SK-N-SH (cell line): ENCODE measurements around the gene FAM169A. TPM values are rescaled to one million over a fixed set of nuclear protein-coding genes. Genes with fewer than 3 reads are reported as not detected.

Source experiments
- CTCF ChIA-PET: fragments of 300-600, 350-600 bp; formaldehyde crosslinking; extraction: SDS; loops from one replicate; lab custom pipeline; 2021; lab: Yijun Ruan, JAX
- POLR2A ChIA-PET: fragments of 350-600 bp; sonication (Branson Sonifier 250); formaldehyde crosslinking; extraction: SDS; loops from one replicate; lab custom pipeline; 2020; ENCODE audit warnings: antibody characterized with exemption, inconsistent platforms; lab: Yijun Ruan, JAX
- DNase-seq: peaks from one replicate; pipeline ENCODE4 v3.0.0; 2012
- H2AFZ ChIP-seq: fragments of 200-600 bp; sonication (generic); 2 replicates; pipeline ENCODE4 v1.8.1; 2016; ENCODE audit warnings: antibody characterized with exemption, mild to moderate bottlenecking, low read depth
- H3F3A ChIP-seq: fragments of 200-600 bp; sonication (generic); replicated peaks from 2 replicates; pipeline ENCODE3; 2016; ENCODE audit warnings: antibody characterized with exemption, mild to moderate bottlenecking; ENCODE audit not compliant: insufficient read depth
- H3K27ac ChIP-seq, 2 experiments: fragments of 200-500 bp in 1 of 2; fragments of 200-600 bp in 1 of 2; sonication (Bioruptor generic) in 1 of 2; sonication (generic), shearing (Covaris generic) in 1 of 2; 2 replicates each; pipeline versions ENCODE4 v1.5.1 to v1.6.1; 2014 to 2016; ENCODE audit warnings: low read depth in 2 of 2, inconsistent platforms in 1 of 2, low read length in 1 of 2, mild to moderate bottlenecking in 1 of 2, mixed read lengths in 1 of 2
- H3K27me3 ChIP-seq: fragments of 200-600 bp; sonication (generic), shearing (Covaris generic); 2 replicates; pipeline ENCODE4 v1.6.1; 2016; ENCODE audit warnings: mixed run types; ENCODE audit not compliant: insufficient read depth
- H3K36me3 ChIP-seq, 2 experiments: fragments of 200-500 bp in 1 of 2; fragments of 200-600 bp in 1 of 2; sonication (Bioruptor generic) in 1 of 2; sonication (generic) in 1 of 2; replicated peaks in 1 of 2; 2 replicates each; pipeline versions ENCODE3 to v1.5.1; 2014 to 2016; ENCODE audit warnings: low read length in 1 of 2, mild to moderate bottlenecking in 1 of 2; ENCODE audit not compliant: insufficient read depth in 2 of 2, control insufficient read depth in 1 of 2
- H3K4me1 ChIP-seq, 2 experiments: fragments of 200-500 bp in 1 of 2; fragments of 200-600 bp in 1 of 2; sonication (Bioruptor generic) in 1 of 2; sonication (generic), shearing (Covaris generic) in 1 of 2; 2 replicates each; pipeline versions ENCODE4 v1.5.1 to v1.6.1; 2014 to 2016; ENCODE audit warnings: low read depth in 1 of 2, low read length in 1 of 2, mixed run types in 1 of 2; ENCODE audit not compliant: insufficient read depth in 2 of 2, control insufficient read depth in 1 of 2
- H3K4me2 ChIP-seq: fragments of 200-600 bp; sonication (generic), shearing (Covaris generic); 2 replicates; pipeline ENCODE4 v1.6.1; 2017; ENCODE audit warnings: mixed run types
- H3K4me3 ChIP-seq, 2 experiments: fragments of 200-500 bp in 1 of 2; fragments of 200-600 bp in 1 of 2; sonication (Bioruptor generic) in 1 of 2; sonication (generic), shearing (Covaris generic) in 1 of 2; 2 replicates each; pipeline versions ENCODE4 v1.5.1 to v1.8.1; 2014 to 2016; ENCODE audit warnings: low read depth in 2 of 2, inconsistent platforms in 1 of 2, low read length in 1 of 2, mild to moderate bottlenecking in 1 of 2, mixed read lengths in 1 of 2, moderate library complexity in 1 of 2
- H3K79me2 ChIP-seq: fragments of 200-600 bp; sonication (generic); 2 replicates; pipeline ENCODE4 v1.8.1; 2017; ENCODE audit warnings: mild to moderate bottlenecking; ENCODE audit not compliant: insufficient read depth
- H3K9ac ChIP-seq: fragments of 200-600 bp; sonication (generic); 2 replicates; pipeline ENCODE4 v1.6.1; 2017; ENCODE audit warnings: mixed run types
- H3K9me2 ChIP-seq: fragments of 200-600 bp; sonication (generic); 2 replicates; pipeline ENCODE4 v1.6.1; 2017; ENCODE audit warnings: mixed run types
- H3K9me3 ChIP-seq: fragments of 200-600 bp; sonication (generic); 2 replicates; pipeline ENCODE4 v1.6.1; 2017; ENCODE audit warnings: mixed run types, mild to moderate bottlenecking, moderate library complexity
- H4K20me1 ChIP-seq: fragments of 200-600 bp; sonication (generic); 2 replicates; pipeline ENCODE4 v1.6.1; 2017; ENCODE audit warnings: mild to moderate bottlenecking, mixed run types; ENCODE audit not compliant: insufficient read depth
- CHD2 ChIP-seq: fragments of 150-350 bp; IDR thresholded peaks from 2 replicates; pipeline ENCODE4 v1.6.1; 2018; ENCODE audit warnings: low read length; ENCODE audit not compliant: partially characterized antibody
- ELF1 ChIP-seq: IDR thresholded peaks from 2 replicates; pipeline ENCODE4 v1.4.0; 2012
- EP300 ChIP-seq, 2 experiments: IDR thresholded peaks; 2 replicates each; pipeline versions ENCODE4 v1.4.0 to v1.6.1; 2012; ENCODE audit warnings: borderline replicate concordance in 1 of 2, low read depth in 1 of 2, low read length in 1 of 2
- FOSL2 ChIP-seq: IDR thresholded peaks from 2 replicates; pipeline ENCODE4 v1.4.0; 2012; ENCODE audit warnings: low read depth, mild to moderate bottlenecking, moderate library complexity, borderline replicate concordance
- FOXJ3 ChIP-seq: sonication (generic); formaldehyde crosslinking; IDR thresholded peaks from 2 replicates; pipeline ENCODE4 v1.5.1; 2020; ENCODE audit warnings: mild to moderate bottlenecking, missing genetic modification reagents
- GABPA ChIP-seq: IDR thresholded peaks from 2 replicates; pipeline ENCODE4 v1.4.0; 2012; ENCODE audit warnings: low read depth, mild to moderate bottlenecking
- JUND ChIP-seq: IDR thresholded peaks from 2 replicates; pipeline ENCODE4 v1.4.0; 2012
- NFIC ChIP-seq: IDR thresholded peaks from 2 replicates; pipeline ENCODE4 v1.4.0; 2012; ENCODE audit warnings: borderline replicate concordance
- NRF1 ChIP-seq: IDR thresholded peaks from 2 replicates; pipeline ENCODE4 v1.6.1; 2012; ENCODE audit warnings: low read depth, mild to moderate bottlenecking, low read length
- PBX3 ChIP-seq: IDR thresholded peaks from 2 replicates; pipeline ENCODE4; 2012
- POLR2AphosphoS5 ChIP-seq: IDR thresholded peaks from 2 replicates; pipeline ENCODE4 v1.6.1; 2012; ENCODE audit warnings: low read depth, low read length
- RAD21 ChIP-seq: IDR thresholded peaks from 2 replicates; pipeline ENCODE4 v1.6.1; 2012; ENCODE audit warnings: mild to moderate bottlenecking, low read length
- RFX5 ChIP-seq: IDR thresholded peaks from 2 replicates; pipeline ENCODE4 v1.6.1; 2012; ENCODE audit warnings: mild to moderate bottlenecking, improper control_type of control experiment, low read length
- SIN3A ChIP-seq: IDR thresholded peaks from 2 replicates; pipeline ENCODE4 v1.6.1; 2012; ENCODE audit warnings: low read depth, mild to moderate bottlenecking, low read length, moderate library complexity, borderline replicate concordance
- SMC3 ChIP-seq: IDR thresholded peaks from 2 replicates; pipeline ENCODE4 v1.6.1; 2012; ENCODE audit warnings: low read depth, low read length, improper control_type of control experiment
- TAF1 ChIP-seq: IDR thresholded peaks from 2 replicates; pipeline ENCODE4 v1.6.1; 2012; ENCODE audit warnings: low read depth, mild to moderate bottlenecking, low read length, moderate library complexity, borderline replicate concordance
- TCF12 ChIP-seq: IDR thresholded peaks from 2 replicates; pipeline ENCODE4 v1.4.0; 2012
- USF2 ChIP-seq: fragments of 150-350 bp; IDR thresholded peaks from 2 replicates; pipeline ENCODE4 v1.6.1; 2017; ENCODE audit warnings: antibody characterized with exemption, low read length, low read depth, borderline replicate concordance
- YY1 ChIP-seq: IDR thresholded peaks from 2 replicates; pipeline ENCODE4 v1.4.0; 2012; ENCODE audit warnings: low read depth, mild to moderate bottlenecking
- ZBTB33 ChIP-seq: IDR thresholded peaks from 2 replicates; pipeline ENCODE4 v1.4.0; 2012; ENCODE audit warnings: low read depth, borderline replicate concordance
- WGBS: methylation state at CpG from one replicate; pipeline ENCODE4 v1.1.6; 2017; ENCODE audit warnings: low lambda C conversion rate; 5-methylcytosine and 5-hydroxymethylcytosine counted together
- polyA plus RNA-seq, 3 experiments: library from polyadenylated mRNA; depleted of rRNA; stranded (reverse); fragments of >200 nt; gene quantifications; 2 replicates each; pipeline ENCODE4 v1.2.3, GENCODE V29; 2012
- TF ChIP-seq, protein P1 (sequence below): fragments of 200-600 bp; sonication (generic); IDR thresholded peaks from 2 replicates; pipeline ENCODE4 v1.6.1; 2017; ENCODE audit warnings: antibody characterized with exemption, mild to moderate bottlenecking, moderate library complexity

FAM169A gene
- polyA plus RNA-seq, 1 of the 3 experiments (the other 2 are of a cell fraction) = 2.6 TPM

GRCh38 chr5:74766849-74767578, 99.2 kb downstream of the FAM169A start, which contains the start of the genes GFM2 and NSA2 (continued):
- TF ChIP-seq PBX3 = peak; percentile 41; the same call in 1 of the 2 replicates
- peak; percentile 77 for TF ChIP-seq CHD2
- peak in 1 of 2 experiments; percentile 14; a peak in 1 of 4 replicates for TF ChIP-seq EP300 (IDR thresholded peaks at IDR 0.05; ENCODE audit: borderline replicate concordance in 1 of 2, low read depth in 1 of 2, low read length in 1 of 2)
- TF ChIP-seq NRF1 = no peak
- no peak for TF ChIP-seq USF2
- TF ChIP-seq GABPA = peak; percentile 100
- 0 out of 2 replicates have a peak, but pooled peaks have one; percentile 34 for TF ChIP-seq ZBTB33
- peak; percentile 58 for TF ChIP-seq POLR2AphosphoS5
- TF ChIP-seq, all 33 proteins: peak for 17

GRCh38 chr5:74766418-74766848, 99.8 kb downstream of the FAM169A start:
- H2AFZ ChIP-seq = peak overlapping the region; percentile 95
- ChIA-PET CTCF (interaction anchor here (0.7 to 2.4 kb wide), 16 partner anchors 11 to 570 kb away, joined by 3 to 15 read pairs (median 4); partner anchors contain the start of genes HEXB and HMGCR), POLR2A (interaction anchor here (0.7 to 1.0 kb wide), 2 partner anchors 9 to 15 kb away, joined by 3 read pairs; no protein-coding TSS in a partner anchor)
- H3K4me2 ChIP-seq = peak overlapping the region; percentile 95
- peak overlapping the region; percentile 98 to 100 for H3K4me3 ChIP-seq
- no peaks in the 10 kb centered on the region for H3K9me3 ChIP-seq
- H3K4me1 ChIP-seq = peaks cover 17 to 31% of the 10 kb centered on the region in 2 experiments; a peak in 3 of 4 replicates
- H3K79me2 ChIP-seq = peaks cover 64% of the 10 kb centered on the region
- WGBS = under 1% methylated on average over 10 of the region's 10 CpGs
- H3K36me3 ChIP-seq = peaks cover 30 to 52% of the 10 kb centered on the region in 2 experiments
- H4K20me1 ChIP-seq = no peaks in the 10 kb centered on the region
- no peaks in the 10 kb centered on the region for H3K27me3 ChIP-seq
- H3K27ac ChIP-seq = peak overlapping the region; percentile 67 to 89
- peak overlapping the region; percentile 87 for H3K9ac ChIP-seq
- peak; percentile 63 for DNase-seq
- H3K9me2 ChIP-seq = no peaks in the 10 kb centered on the region
- H3F3A ChIP-seq = peaks cover 27% of the 10 kb centered on the region
- TF ChIP-seq TAF1 = no peak
- TF ChIP-seq FOXJ3 (CRISPR knock-in tag) = no peak
- peak; percentile 37 for TF ChIP-seq RAD21
- no peak for TF ChIP-seq PBX3
- TF ChIP-seq SMC3 = peak; percentile 22; the same call in 1 of the 2 replicates
- TF ChIP-seq ELF1 = no peak
- no peak for TF ChIP-seq JUND
- no peak for TF ChIP-seq FOSL2
- TF ChIP-seq RFX5 = no peak
- TF ChIP-seq ZBTB33 = no peak
- TF ChIP-seq, protein P1, sequence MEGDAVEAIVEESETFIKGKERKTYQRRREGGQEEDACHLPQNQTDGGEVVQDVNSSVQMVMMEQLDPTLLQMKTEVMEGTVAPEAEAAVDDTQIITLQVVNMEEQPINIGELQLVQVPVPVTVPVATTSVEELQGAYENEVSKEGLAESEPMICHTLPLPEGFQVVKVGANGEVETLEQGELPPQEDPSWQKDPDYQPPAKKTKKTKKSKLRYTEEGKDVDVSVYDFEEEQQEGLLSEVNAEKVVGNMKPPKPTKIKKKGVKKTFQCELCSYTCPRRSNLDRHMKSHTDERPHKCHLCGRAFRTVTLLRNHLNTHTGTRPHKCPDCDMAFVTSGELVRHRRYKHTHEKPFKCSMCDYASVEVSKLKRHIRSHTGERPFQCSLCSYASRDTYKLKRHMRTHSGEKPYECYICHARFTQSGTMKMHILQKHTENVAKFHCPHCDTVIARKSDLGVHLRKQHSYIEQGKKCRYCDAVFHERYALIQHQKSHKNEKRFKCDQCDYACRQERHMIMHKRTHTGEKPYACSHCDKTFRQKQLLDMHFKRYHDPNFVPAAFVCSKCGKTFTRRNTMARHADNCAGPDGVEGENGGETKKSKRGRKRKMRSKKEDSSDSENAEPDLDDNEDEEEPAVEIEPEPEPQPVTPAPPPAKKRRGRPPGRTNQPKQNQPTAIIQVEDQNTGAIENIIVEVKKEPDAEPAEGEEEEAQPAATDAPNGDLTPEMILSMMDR = peak; percentile 66
- no peak for TF ChIP-seq TCF12
- no peak for TF ChIP-seq YY1
- no peak for TF ChIP-seq NFIC
- TF ChIP-seq SIN3A = no peak
